ENCODE data around the gene ZNF3. TPM values are rescaled to one million over a fixed set of nuclear protein-coding genes. Genes with fewer than 3 reads are reported as not detected.

ZNF3 gene
- total RNA-seq, 6 donors from 2014 or later, result 18.4 to 50.3 (median 22.8) TPM

- 70 to 80% methylated on average over 3 to 4 of the region's 4 CpGs for WGBS, 2 donors
- no peak for TF ChIP-seq EP300 (IDR thresholded peaks at IDR 0.05)
- H3K36me3 ChIP-seq, result no peaks in the 10 kb centered on the region
- no peaks in the 10 kb centered on the region for H3K9me3 ChIP-seq
- no peak overlapping the region for H3K4me3 ChIP-seq
- H3K4me1 ChIP-seq, result peaks cover 5 to 16% (median 9%) of the 10 kb centered on the region in 4 donors
- DNase-seq, result no peak
- no peak for ATAC-seq (ENCODE audit: low FRiP score in 2 of 2)
- no peaks in the 10 kb centered on the region for H3K27me3 ChIP-seq
- H3K27ac ChIP-seq, result no peak overlapping the region
Observed at GRCh38 chr7:100048680-100049079, 32.8 kb downstream of the ZNF3 start.

- Histone ChIP-seq H3K36me3 (no peaks in the 10 kb centered on the region), H3K27ac (no peak overlapping the region), H3K4me1 (peaks cover 0 to 6% (median 0%) of the 10 kb centered on the region in 4 donors), H3K27me3 (no peaks in the 10 kb centered on the region), H3K4me3 (no peak overlapping the region), H3K9me3 (no peaks in the 10 kb centered on the region)
- DNase-seq, result no peak
- no peak for ATAC-seq (ENCODE audit: low FRiP score in 2 of 2)
- 61% methylated on average over 6 of the region's 6 CpGs for WGBS, 2 donors
- TF ChIP-seq POLR2AphosphoS5 (IDR thresholded peaks at IDR 0.05) (no peak), CTCF (IDR thresholded peaks at IDR 0.05) (no peak), EP300 (IDR thresholded peaks at IDR 0.05) (no peak), POLR2A (IDR thresholded peaks at IDR 0.05) (no peak)
Observed at GRCh38 chr7:100044718-100045117, 36.8 kb downstream of the ZNF3 start.

GRCh38 chr7:100040575-100040974 lies 40.9 kb downstream of the ZNF3 start:
- WGBS, 2 donors, result 58 to 70% methylated on average over 7 of the region's 7 CpGs
- no peak for ATAC-seq (ENCODE audit: low FRiP score in 2 of 2)

GRCh38 chr7:100038326-100038725 lies 43.2 kb downstream of the ZNF3 start:
- no peaks in the 10 kb centered on the region for H3K27me3 ChIP-seq
- WGBS, 2 donors, result 77 to 85% methylated on average over 7 of the region's 7 CpGs

More at GRCh38 chr7:100040575-100040974, 40.9 kb downstream of the ZNF3 start:
- Histone ChIP-seq H3K4me3 (no peak overlapping the region), H3K4me1 (peaks cover 0 to 14% (median 8%) of the 10 kb centered on the region in 4 donors), H3K9me3 (no peaks in the 10 kb centered on the region), H3K27ac (no peak overlapping the region), H3K36me3 (peaks cover 0 to 13% (median under 1%) of the 10 kb centered on the region in 4 donors), H3K27me3 (no peaks in the 10 kb centered on the region)
- DNase-seq, result no peak
- TF ChIP-seq POLR2AphosphoS5 (IDR thresholded peaks at IDR 0.05) (no peak), CTCF (IDR thresholded peaks at IDR 0.05) (no peak), POLR2A (IDR thresholded peaks at IDR 0.05) (no peak), EP300 (IDR thresholded peaks at IDR 0.05) (no peak)

GRCh38 chr7:100035876-100036275 lies 45.6 kb downstream of the ZNF3 start:
- ATAC-seq (ENCODE audit: low FRiP score in 2 of 2) (no peak), DNase-seq (no peak)
- TF ChIP-seq CTCF (IDR thresholded peaks at IDR 0.05), result no peak
- TF ChIP-seq EP300 (IDR thresholded peaks at IDR 0.05), result no peak
- no peak for TF ChIP-seq POLR2AphosphoS5 (IDR thresholded peaks at IDR 0.05)
- no peak for TF ChIP-seq POLR2A (IDR thresholded peaks at IDR 0.05)
- Histone ChIP-seq H3K27me3 (no peaks in the 10 kb centered on the region), H3K27ac (no peak overlapping the region), H3K4me1 (peaks cover 0 to 14% (median 8%) of the 10 kb centered on the region in 4 donors), H3K4me3 (no peak overlapping the region), H3K9me3 (no peaks in the 10 kb centered on the region), H3K36me3 (peaks cover 13 to 60% (median 42%) of the 10 kb centered on the region in 4 donors)
- 79 to 83% methylated on average over 6 of the region's 6 CpGs for WGBS, 2 donors

More at GRCh38 chr7:100038326-100038725, 43.2 kb downstream of the ZNF3 start:
- no peaks in the 10 kb centered on the region for H3K9me3 ChIP-seq
- no peak overlapping the region for H3K27ac ChIP-seq
- peaks cover 0 to 14% (median 8%) of the 10 kb centered on the region in 4 donors for H3K4me1 ChIP-seq
- no peak overlapping the region for H3K4me3 ChIP-seq
- ATAC-seq (ENCODE audit: low FRiP score in 2 of 2), result no peak
- peaks cover 13 to 35% (median 21%) of the 10 kb centered on the region in 4 donors for H3K36me3 ChIP-seq
- TF ChIP-seq POLR2A (IDR thresholded peaks at IDR 0.05) (no peak), CTCF (IDR thresholded peaks at IDR 0.05) (no peak), POLR2AphosphoS5 (IDR thresholded peaks at IDR 0.05) (no peak), EP300 (IDR thresholded peaks at IDR 0.05) (no peak)
- DNase-seq, result no peak
